ENCODE results near the gene ME3. TPM values are rescaled to one million over a fixed set of nuclear protein-coding genes. Genes with fewer than 3 reads are reported as not detected.

The ME3 gene
- total and polyA plus RNA-seq, 2 donors (not counting 1 experiment from before 2014, with no cell fraction given): 1.3 TPM; not detected in 1

GRCh38 chr11:86678823-86679222 lies 6.4 kb upstream of the ME3 start:
- ATAC-seq (ENCODE audit: low read depth) (no peak), DNase-seq (no peak)
- Histone ChIP-seq H3K9me3 (ENCODE audit: control extremely low read depth in 1 of 3, control insufficient read depth in 2 of 3, insufficient read depth in 1 of 3, low read length in 2 of 3) (no peaks in the 10 kb centered on the region), H3K4me1 (ENCODE audit: control insufficient read depth in 2 of 2, insufficient read depth in 2 of 2, low read length in 2 of 2) (no peaks in the 10 kb centered on the region), H3K27me3 (replicated peaks in 1 of 4; ENCODE audit: control extremely low read depth in 1 of 4, control insufficient read depth in 3 of 4, insufficient read depth in 4 of 4, low read length in 3 of 4) (no peaks in the 10 kb centered on the region), H2AFZ (ENCODE audit: insufficient read depth, low read depth, low read length, poor library complexity, severe bottlenecking) (no peak overlapping the region), H3K4me2 (replicated peaks; ENCODE audit: low read depth, low read length, poor library complexity, severe bottlenecking) (no peak overlapping the region), H3K36me3 (replicated peaks in 1 of 2; ENCODE audit: control extremely low read depth in 1 of 2, control insufficient read depth in 1 of 2, extremely low read depth in 1 of 2, insufficient read depth in 2 of 2, low read length in 1 of 2) (no peaks in the 10 kb centered on the region), H4K20me1 (ENCODE audit: control insufficient read depth, insufficient read depth, low read length, poor library complexity, severe bottlenecking) (no peaks in the 10 kb centered on the region), H3K9ac (ENCODE audit: low read length) (no peak overlapping the region), H3K27ac (ENCODE audit: low read length in 2 of 2) (no peak overlapping the region), H3K79me2 (ENCODE audit: control insufficient read depth, insufficient read depth, low read length) (no peaks in the 10 kb centered on the region), H3K4me3 (ENCODE audit: control extremely low read depth in 1 of 5, extremely low read depth in 1 of 5, insufficient read depth in 1 of 5, low read depth in 2 of 5, low read length in 4 of 5) (no peak overlapping the region)
- no CpG with 5 or more reads among the region's 3 CpGs for WGBS (ENCODE audit: insufficient coverage)
- ChIA-PET CTCF (no interaction called here), POLR2A (no interaction called here)
- TF ChIP-seq EZH2 (IDR thresholded peaks at IDR 0.05; ENCODE audit: borderline replicate concordance, insufficient read depth, low read depth, low read length, poor library complexity, severe bottlenecking) (no peak), CTCF (IDR thresholded peaks at IDR 0.05) (no peak)
- H3K27ac Mint-ChIP-seq: no peak overlapping the region
- no peaks in the 10 kb centered on the region for H3K9me3 Mint-ChIP-seq (ENCODE audit: insufficient read depth)
- intact Hi-C loops (cut with micrococcal nuclease): no loop called here
- peaks cover 11% of the 10 kb centered on the region for H3K27me3 Mint-ChIP-seq
- no peak overlapping the region for H3K4me3 Mint-ChIP-seq
- no peaks in the 10 kb centered on the region for H3K4me1 Mint-ChIP-seq

GRCh38 chr11:86678296-86678695 lies 5.9 kb upstream of the ME3 start:
- no peaks in the 10 kb centered on the region for H4K20me1 ChIP-seq (ENCODE audit: control insufficient read depth, insufficient read depth, low read length, poor library complexity, severe bottlenecking)
- no peaks in the 10 kb centered on the region for H3K9me3 Mint-ChIP-seq (ENCODE audit: insufficient read depth)
- H3K27ac Mint-ChIP-seq: no peak overlapping the region
- no peaks in the 10 kb centered on the region for H3K27me3 ChIP-seq (replicated peaks in 1 of 4; ENCODE audit: control extremely low read depth in 1 of 4, control insufficient read depth in 3 of 4, insufficient read depth in 4 of 4, low read length in 3 of 4)
- POLR2A ChIA-PET: no interaction called here
- H3K4me1 Mint-ChIP-seq: no peaks in the 10 kb centered on the region
- H3K9ac ChIP-seq (ENCODE audit: low read length): no peak overlapping the region
- CTCF ChIA-PET: no interaction called here
- no peak overlapping the region for H2AFZ ChIP-seq (ENCODE audit: insufficient read depth, low read depth, low read length, poor library complexity, severe bottlenecking)
- H3K9me3 ChIP-seq (ENCODE audit: control extremely low read depth in 1 of 3, control insufficient read depth in 2 of 3, insufficient read depth in 1 of 3, low read length in 2 of 3): no peaks in the 10 kb centered on the region
- H3K36me3 ChIP-seq (replicated peaks in 1 of 2; ENCODE audit: control extremely low read depth in 1 of 2, control insufficient read depth in 1 of 2, extremely low read depth in 1 of 2, insufficient read depth in 2 of 2, low read length in 1 of 2): no peaks in the 10 kb centered on the region
- H3K4me2 ChIP-seq (replicated peaks; ENCODE audit: low read depth, low read length, poor library complexity, severe bottlenecking): no peak overlapping the region
- no peaks in the 10 kb centered on the region for H3K79me2 ChIP-seq (ENCODE audit: control insufficient read depth, insufficient read depth, low read length)
- DNase-seq: no peak
- no peak overlapping the region for H3K4me3 ChIP-seq (ENCODE audit: control extremely low read depth in 1 of 5, extremely low read depth in 1 of 5, insufficient read depth in 1 of 5, low read depth in 2 of 5, low read length in 4 of 5)
- 100% methylated on average over 1 of the region's 3 CpGs for WGBS (ENCODE audit: insufficient coverage)
- no peak for ATAC-seq (ENCODE audit: low read depth)
- no peak overlapping the region for H3K27ac ChIP-seq (ENCODE audit: low read length in 2 of 2)
- no peaks in the 10 kb centered on the region for H3K4me1 ChIP-seq (ENCODE audit: control insufficient read depth in 2 of 2, insufficient read depth in 2 of 2, low read length in 2 of 2)
- TF ChIP-seq EZH2 (IDR thresholded peaks at IDR 0.05; ENCODE audit: borderline replicate concordance, insufficient read depth, low read depth, low read length, poor library complexity, severe bottlenecking) (no peak), CTCF (IDR thresholded peaks at IDR 0.05) (no peak)
- intact Hi-C loops (cut with micrococcal nuclease): no loop called here
- no peak overlapping the region for H3K4me3 Mint-ChIP-seq
- H3K27me3 Mint-ChIP-seq: peaks cover 15% of the 10 kb centered on the region
